Stimulated activated naive CD8-positive, alpha-beta T cell treated with anti-CD3 and anti-CD28 coated beads, Interleukin-15, amount 100 ng/mL, for 72 hours (primary cell): ENCODE measurements around the gene IVD.

Experiments
- ATAC-seq: fragments of 150-1000 bp; cut with Tn5 transposase; 2 replicates; pipeline ENCODE4 v1.10.0; 2021; ENCODE audit warnings: mild to moderate bottlenecking, moderate library complexity
- DNase-seq, 2 donors: peaks; one replicate each; pipeline ENCODE4 v3.0.0; 2021 to 2022
- H3K27ac Mint-ChIP-seq, 2 donors: one replicate each; pipeline ENCODE4 v1.8.0; 2022; ENCODE audit warnings: mild to moderate bottlenecking in 2 of 2, mixed read lengths in 2 of 2, moderate library complexity in 2 of 2
- H3K27me3 Mint-ChIP-seq: one replicate; pipeline ENCODE4 v1.8.0; 2022; ENCODE audit warnings: mixed read lengths
- H3K4me1 Mint-ChIP-seq: one replicate; pipeline ENCODE4 v1.8.0; 2022; ENCODE audit warnings: mild to moderate bottlenecking, mixed read lengths
- H3K4me3 Mint-ChIP-seq, 2 donors: one replicate each; pipeline ENCODE4 v1.8.0; 2022; ENCODE audit warnings: mild to moderate bottlenecking in 2 of 2, mixed read lengths in 2 of 2, moderate library complexity in 1 of 2
- H3K9me3 Mint-ChIP-seq, 2 donors: one replicate each; pipeline ENCODE4 v1.8.0; 2022; ENCODE audit warnings: mixed read lengths in 2 of 2

Gene IVD

GRCh38 chr15:40367686-40368611 is 37.6 kb upstream of the IVD start:
- Mint-ChIP-seq H3K27me3 (no peaks in the 10 kb centered on the region), H3K9me3 (no peaks in the 10 kb centered on the region), H3K27ac (peak overlapping the region in 1 of 2 donors; percentile 93), H3K4me3 (peak overlapping the region; percentile 83 to 88), H3K4me1 (peaks cover 38% of the 10 kb centered on the region)
- peak; percentile 95 for ATAC-seq
- peak; percentile 91 to 93 for DNase-seq

GRCh38 chr15:40368719-40369473 is 36.7 kb upstream of the IVD start:
- ATAC-seq (no peak), DNase-seq (no peak)
- H3K27ac Mint-ChIP-seq, result peak overlapping the region in 1 of 2 donors; percentile 28
- no peaks in the 10 kb centered on the region for H3K9me3 Mint-ChIP-seq
- no peaks in the 10 kb centered on the region for H3K27me3 Mint-ChIP-seq
- H3K4me1 Mint-ChIP-seq, result peaks cover 38% of the 10 kb centered on the region
- H3K4me3 Mint-ChIP-seq, result peak overlapping the region in 1 of 2 donors; percentile 32

- Mint-ChIP-seq H3K27ac (no peak overlapping the region), H3K27me3 (no peaks in the 10 kb centered on the region)
These were observed 36.1 kb upstream of the IVD start for GRCh38 chr15:40369474-40369869.

GRCh38 chr15:40369971-40370370 is 35.6 kb upstream of the IVD start:
- Mint-ChIP-seq H3K27me3 (no peaks in the 10 kb centered on the region), H3K9me3 (no peaks in the 10 kb centered on the region), H3K4me3 (no peak overlapping the region), H3K4me1 (peaks cover 38% of the 10 kb centered on the region), H3K27ac (no peak overlapping the region)
- no peak for ATAC-seq
- DNase-seq, result no peak

More at GRCh38 chr15:40369474-40369869, 36.1 kb upstream of the IVD start:
- no peak for ATAC-seq
- H3K9me3 Mint-ChIP-seq, result no peaks in the 10 kb centered on the region
- peaks cover 38% of the 10 kb centered on the region for H3K4me1 Mint-ChIP-seq
- no peak overlapping the region for H3K4me3 Mint-ChIP-seq
- DNase-seq, result no peak

- ATAC-seq (no peak), DNase-seq (no peak)
- Mint-ChIP-seq H3K4me3 (no peak overlapping the region), H3K27me3 (no peaks in the 10 kb centered on the region), H3K4me1 (peaks cover 20% of the 10 kb centered on the region), H3K9me3 (no peaks in the 10 kb centered on the region), H3K27ac (no peak overlapping the region)
These were observed 32.6 kb upstream of the IVD start for GRCh38 chr15:40372981-40373380.

- DNase-seq, result no peak
- no peak overlapping the region for H3K27ac Mint-ChIP-seq
These were observed 28.0 kb upstream of the IVD start for GRCh38 chr15:40377606-40378005.

GRCh38 chr15:40379374-40379773 is 26.2 kb upstream of the IVD start:
- no peak overlapping the region for H3K27ac Mint-ChIP-seq
- H3K9me3 Mint-ChIP-seq, result no peaks in the 10 kb centered on the region
- ATAC-seq (no peak), DNase-seq (no peak)
- no peak overlapping the region for H3K4me3 Mint-ChIP-seq
- H3K4me1 Mint-ChIP-seq, result peaks cover 32% of the 10 kb centered on the region
- H3K27me3 Mint-ChIP-seq, result no peaks in the 10 kb centered on the region

More at GRCh38 chr15:40377606-40378005, 28.0 kb upstream of the IVD start:
- ATAC-seq, result no peak
- no peaks in the 10 kb centered on the region for H3K27me3 Mint-ChIP-seq
- peaks cover 14% of the 10 kb centered on the region for H3K4me1 Mint-ChIP-seq
- H3K4me3 Mint-ChIP-seq, result no peak overlapping the region
- no peaks in the 10 kb centered on the region for H3K9me3 Mint-ChIP-seq

GRCh38 chr15:40379853-40380252 is 25.7 kb upstream of the IVD start:
- ATAC-seq (no peak), DNase-seq (no peak)

GRCh38 chr15:40380636-40381035 is 25.0 kb upstream of the IVD start:
- no peak overlapping the region for H3K4me3 Mint-ChIP-seq
- peaks cover 43% of the 10 kb centered on the region for H3K4me1 Mint-ChIP-seq
- DNase-seq, result no peak
- no peaks in the 10 kb centered on the region for H3K9me3 Mint-ChIP-seq
- ATAC-seq, result no peak
- H3K27me3 Mint-ChIP-seq, result no peaks in the 10 kb centered on the region
- peak overlapping the region in 1 of 2 donors; percentile 5 for H3K27ac Mint-ChIP-seq

More at GRCh38 chr15:40379853-40380252, 25.7 kb upstream of the IVD start:
- Mint-ChIP-seq H3K27ac (no peak overlapping the region), H3K9me3 (no peaks in the 10 kb centered on the region), H3K27me3 (no peaks in the 10 kb centered on the region), H3K4me3 (no peak overlapping the region), H3K4me1 (peaks cover 37% of the 10 kb centered on the region)

- ATAC-seq (no peak), DNase-seq (no peak)
- peak overlapping the region in 1 of 2 donors; percentile 99 for H3K4me3 Mint-ChIP-seq
- H3K27me3 Mint-ChIP-seq, result no peaks in the 10 kb centered on the region
- H3K4me1 Mint-ChIP-seq, result peaks cover 37% of the 10 kb centered on the region
- H3K27ac Mint-ChIP-seq, result no peak overlapping the region
- H3K9me3 Mint-ChIP-seq, result no peaks in the 10 kb centered on the region
These were observed 23.6 kb upstream of the IVD start for GRCh38 chr15:40381818-40382529.

- Mint-ChIP-seq H3K27me3 (no peaks in the 10 kb centered on the region), H3K27ac (peak within 1 kb of the TSS; percentile 97 to 98), H3K4me3 (peak within 1 kb of the TSS; percentile 99), H3K4me1 (peaks cover 33% of the 10 kb centered on the region), H3K9me3 (no peaks in the 10 kb centered on the region)
- DNase-seq (peak; percentile 89 to 93), ATAC-seq (peak; percentile 100)
These were observed 22.8 kb upstream of the IVD start, which contains the start of gene KNSTRN for GRCh38 chr15:40382580-40383456. KNSTRN (plus strand) TSS chr15:40382721; CDS start chr15:40382836, 115 bp downstream.

- ATAC-seq, result no peak
- Mint-ChIP-seq H3K27ac (no peak overlapping the region), H3K27me3 (no peaks in the 10 kb centered on the region), H3K4me3 (no peak overlapping the region), H3K9me3 (no peaks in the 10 kb centered on the region), H3K4me1 (peaks cover 33% of the 10 kb centered on the region)
- no peak for DNase-seq
These were observed 19.1 kb upstream of the IVD start for GRCh38 chr15:40386480-40386879.

- no peak for DNase-seq
- Mint-ChIP-seq H3K9me3 (no peaks in the 10 kb centered on the region), H3K27me3 (no peaks in the 10 kb centered on the region), H3K4me1 (peaks cover 13% of the 10 kb centered on the region), H3K4me3 (no peak overlapping the region), H3K27ac (no peak overlapping the region)
- no peak for ATAC-seq
These were observed 16.4 kb upstream of the IVD start for GRCh38 chr15:40388941-40389823.
